ENCODE data around the gene UNC5CL. TPM values are rescaled to one million over a fixed set of nuclear protein-coding genes. Genes with fewer than 3 reads are reported as not detected.

The UNC5CL gene
- total and polyA plus RNA-seq, 2 of the 8 experiments (the other 6 are each of a cell fraction or from before 2014, with no cell fraction given) = 1.3 to 1.7 TPM

DNA sequence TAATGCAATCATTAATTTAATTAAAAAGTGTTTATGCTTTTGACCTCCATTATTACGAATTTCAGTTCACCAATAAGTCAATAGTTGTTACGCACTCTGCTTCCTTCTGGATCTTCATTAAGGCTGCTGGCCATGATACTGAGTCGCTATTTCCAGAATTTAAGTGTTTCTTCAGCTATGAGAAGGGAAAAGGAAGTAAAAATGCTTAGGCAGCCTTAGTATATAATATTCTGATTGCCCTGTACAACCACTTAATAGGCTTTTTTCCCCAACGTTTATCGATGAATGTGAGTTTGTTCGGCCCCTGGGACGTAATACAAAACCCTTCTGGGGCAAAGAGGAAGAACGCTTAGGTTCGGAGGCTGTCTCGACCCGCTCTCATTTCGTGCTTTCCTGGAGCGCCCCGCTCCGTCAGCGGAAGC is 32.5 kb upstream of the UNC5CL start:
- TF ChIP-seq POLR2AphosphoS5 (IDR thresholded peaks at IDR 0.05; ENCODE audit: low read depth, low read length) (0 out of 2 replicates have a peak, but pooled peaks have one; percentile 67), TAF1 (IDR thresholded peaks at IDR 0.05; ENCODE audit: low read depth, low read length) (peak; percentile 64; the same call in 1 of the 2 replicates), TBP (IDR thresholded peaks at IDR 0.05; ENCODE audit: low read depth, low read length) (0 out of 2 replicates have a peak, but pooled peaks have one; percentile 51), HDAC6 (IDR thresholded peaks at IDR 0.05; ENCODE audit: low read depth, low read length) (no peak), CREB1 (IDR thresholded peaks at IDR 0.05) (peak; percentile 35; the same call in 1 of the 2 replicates), FOSL1 (IDR thresholded peaks at IDR 0.05; ENCODE audit: insufficient read depth, low read depth, low read length) (no peak), BRCA1 (IDR thresholded peaks at IDR 0.05; ENCODE audit: low read depth, low read length) (no peak)
- TF ChIP-seq, protein P1, sequence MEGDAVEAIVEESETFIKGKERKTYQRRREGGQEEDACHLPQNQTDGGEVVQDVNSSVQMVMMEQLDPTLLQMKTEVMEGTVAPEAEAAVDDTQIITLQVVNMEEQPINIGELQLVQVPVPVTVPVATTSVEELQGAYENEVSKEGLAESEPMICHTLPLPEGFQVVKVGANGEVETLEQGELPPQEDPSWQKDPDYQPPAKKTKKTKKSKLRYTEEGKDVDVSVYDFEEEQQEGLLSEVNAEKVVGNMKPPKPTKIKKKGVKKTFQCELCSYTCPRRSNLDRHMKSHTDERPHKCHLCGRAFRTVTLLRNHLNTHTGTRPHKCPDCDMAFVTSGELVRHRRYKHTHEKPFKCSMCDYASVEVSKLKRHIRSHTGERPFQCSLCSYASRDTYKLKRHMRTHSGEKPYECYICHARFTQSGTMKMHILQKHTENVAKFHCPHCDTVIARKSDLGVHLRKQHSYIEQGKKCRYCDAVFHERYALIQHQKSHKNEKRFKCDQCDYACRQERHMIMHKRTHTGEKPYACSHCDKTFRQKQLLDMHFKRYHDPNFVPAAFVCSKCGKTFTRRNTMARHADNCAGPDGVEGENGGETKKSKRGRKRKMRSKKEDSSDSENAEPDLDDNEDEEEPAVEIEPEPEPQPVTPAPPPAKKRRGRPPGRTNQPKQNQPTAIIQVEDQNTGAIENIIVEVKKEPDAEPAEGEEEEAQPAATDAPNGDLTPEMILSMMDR (IDR thresholded peaks at IDR 0.05; ENCODE audit: control extremely low read depth in 1 of 3, insufficient read depth in 1 of 3, low read depth in 1 of 3, low read length in 3 of 3) = peak in 2 of 3 experiments; percentile 4 to 23; a peak in 2 of 4 replicates
- Histone ChIP-seq H3K56ac (replicated peaks; ENCODE audit: insufficient read length, low read depth, low read length) (peak overlapping the region; percentile 18), H2BK5ac (ENCODE audit: low read depth, low read length) (peak overlapping the region; percentile 95; the same call in 1 of the 2 replicates), H4K91ac (replicated peaks; ENCODE audit: insufficient read length, low read length) (no peak overlapping the region), H3K27ac (ENCODE audit: low read depth, low read length) (peak overlapping the region; percentile 96), H4K5ac (ENCODE audit: insufficient read length, low read depth, low read length) (peak overlapping the region; percentile 89), H2AK5ac (ENCODE audit: low read depth, low read length) (no peak overlapping the region), H3K27me3 (replicated peaks in 1 of 4; ENCODE audit: control insufficient read depth in 3 of 4, extremely low read depth in 1 of 4, insufficient read depth in 3 of 4, low read length in 3 of 4) (no peaks in the 10 kb centered on the region), H3K4me1 (replicated peaks in 1 of 4; ENCODE audit: control insufficient read depth in 3 of 4, insufficient read depth in 4 of 4, low read length in 3 of 4) (peaks cover 2 to 5% (median 4%) of the 10 kb centered on the region in 4 experiments; a peak in 3 of 7 replicates), H3K4me3 (ENCODE audit: extremely low read depth in 1 of 4, insufficient read depth in 2 of 4, low read depth in 3 of 4, low read length in 4 of 4) (peak overlapping the region; percentile 83 to 96 (median 92)), H3K4ac (replicated peaks; ENCODE audit: insufficient read length, low read depth, low read length) (no peak overlapping the region), H4K20me1 (replicated peaks in 1 of 2; ENCODE audit: control insufficient read depth in 1 of 2, insufficient read depth in 2 of 2, low read length in 2 of 2) (peaks cover 0 to 7% of the 10 kb centered on the region in 2 experiments), H3K9me3 (ENCODE audit: insufficient read depth in 2 of 2, low read depth in 1 of 2, low read length in 1 of 2) (no peaks in the 10 kb centered on the region), H3K9ac (replicated peaks in 1 of 4; ENCODE audit: extremely low read depth in 1 of 4, low read depth in 3 of 4, low read length in 3 of 4) (peak overlapping the region; percentile 85 to 94 (median 89); a peak in 6 of 7 replicates), H3K23ac (ENCODE audit: insufficient read length) (no peak overlapping the region), H2BK20ac (ENCODE audit: low read length) (no peak overlapping the region), H3K14ac (ENCODE audit: insufficient read length) (no peak overlapping the region), H3K4me2 (ENCODE audit: insufficient read depth in 1 of 2, low read depth in 2 of 2, low read length in 2 of 2) (peak overlapping the region; percentile 87 to 89), H3K36me3 (ENCODE audit: control insufficient read depth in 2 of 4, insufficient read depth in 4 of 4, low read length in 3 of 4) (peaks cover 0 to 20% (median 9%) of the 10 kb centered on the region in 4 experiments; a peak in 6 of 8 replicates), H4K8ac (ENCODE audit: extremely low read depth, insufficient read depth, low read length) (peak overlapping the region; percentile 97), H3K23me2 (ENCODE audit: low read depth, low read length) (peaks cover 11% of the 10 kb centered on the region), H2BK120ac (replicated peaks; ENCODE audit: low read depth, low read length) (no peak overlapping the region), H3K18ac (ENCODE audit: extremely low read depth, low read length) (peak overlapping the region; percentile 0; the same call in 1 of the 2 replicates), H2BK15ac (ENCODE audit: low read length) (no peak overlapping the region), H2AFZ (ENCODE audit: low read length) (peak overlapping the region; percentile 65; the same call in 1 of the 2 replicates), H2BK12ac (ENCODE audit: low read depth, low read length) (no peak overlapping the region), H3K79me1 (ENCODE audit: low read depth, low read length) (no peaks in the 10 kb centered on the region), H3K79me2 (ENCODE audit: control insufficient read depth in 1 of 2, insufficient read depth in 2 of 2, low read length in 2 of 2) (peaks cover 22 to 29% of the 10 kb centered on the region in 2 experiments)
- 2% methylated on average over 16 of the region's 16 CpGs; no CpG with 5 or more reads in 1 of the 2 experiments for WGBS, 2 experiments (ENCODE audit: extremely low coverage in 1 of 2, insufficient coverage in 1 of 2, insufficient read length in 1 of 2, insufficient replicate concordance in 2 of 2, low coverage in 1 of 2, low lambda C conversion rate in 2 of 2, missing lambda C conversion rate in 1 of 2)
- CTCF ChIA-PET (ENCODE audit: partially characterized antibody) = interaction anchor here (0.7 to 1.0 kb wide), 4 partner anchors 32 to 338 kb away, joined by 3 read pairs; partner anchors contain the start of gene UNC5CL
- FAIRE-seq = no peak
- peak in 1 of 2 experiments; percentile 34 for DNase-seq (ENCODE audit: low read depth in 1 of 2, low spot score in 2 of 2)
- POLR2A ChIA-PET (ENCODE audit: partially characterized antibody) = interaction anchor here (1.1 to 2.6 kb wide), 4 partner anchors 9 to 44 kb away, joined by 4 to 9 read pairs (median 5); no protein-coding TSS in a partner anchor

Data from H1 (cell line).